ENCODE results near the gene SOD3.

DNA sequence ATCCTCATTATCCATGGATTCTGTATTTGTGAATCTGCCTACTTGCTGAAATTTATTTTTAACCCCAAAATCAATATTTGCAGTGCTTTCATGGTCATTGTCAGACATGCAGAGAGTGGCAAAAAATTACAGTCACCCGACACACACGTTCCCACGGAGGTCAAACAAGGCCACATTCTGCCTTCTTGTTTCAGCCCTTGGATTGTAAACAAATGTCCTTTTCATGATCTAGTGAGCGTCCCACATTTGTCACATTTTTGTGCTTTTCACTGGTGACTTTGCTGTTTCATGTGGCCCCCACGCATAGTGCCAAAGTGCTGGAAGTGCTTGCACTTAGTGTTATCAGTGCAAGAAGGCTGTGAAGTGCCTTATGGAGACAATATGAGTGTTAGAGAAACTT, 45.0 kb downstream of the SOD3 start:
- TF ChIP-seq, protein P1, sequence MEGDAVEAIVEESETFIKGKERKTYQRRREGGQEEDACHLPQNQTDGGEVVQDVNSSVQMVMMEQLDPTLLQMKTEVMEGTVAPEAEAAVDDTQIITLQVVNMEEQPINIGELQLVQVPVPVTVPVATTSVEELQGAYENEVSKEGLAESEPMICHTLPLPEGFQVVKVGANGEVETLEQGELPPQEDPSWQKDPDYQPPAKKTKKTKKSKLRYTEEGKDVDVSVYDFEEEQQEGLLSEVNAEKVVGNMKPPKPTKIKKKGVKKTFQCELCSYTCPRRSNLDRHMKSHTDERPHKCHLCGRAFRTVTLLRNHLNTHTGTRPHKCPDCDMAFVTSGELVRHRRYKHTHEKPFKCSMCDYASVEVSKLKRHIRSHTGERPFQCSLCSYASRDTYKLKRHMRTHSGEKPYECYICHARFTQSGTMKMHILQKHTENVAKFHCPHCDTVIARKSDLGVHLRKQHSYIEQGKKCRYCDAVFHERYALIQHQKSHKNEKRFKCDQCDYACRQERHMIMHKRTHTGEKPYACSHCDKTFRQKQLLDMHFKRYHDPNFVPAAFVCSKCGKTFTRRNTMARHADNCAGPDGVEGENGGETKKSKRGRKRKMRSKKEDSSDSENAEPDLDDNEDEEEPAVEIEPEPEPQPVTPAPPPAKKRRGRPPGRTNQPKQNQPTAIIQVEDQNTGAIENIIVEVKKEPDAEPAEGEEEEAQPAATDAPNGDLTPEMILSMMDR (IDR thresholded peaks at IDR 0.05), result no peak
- TF ChIP-seq POLR2A (IDR thresholded peaks at IDR 0.05), result no peak

Measured in lower leg skin (tissue), 3 donors.